ENCODE data around the gene ZNF543. TPM values are rescaled to one million over a fixed set of nuclear protein-coding genes. Genes with fewer than 3 reads are reported as not detected.

The ZNF543 gene
- total RNA-seq, 1 experiment from 2014 or later: 8.4 TPM

DNA sequence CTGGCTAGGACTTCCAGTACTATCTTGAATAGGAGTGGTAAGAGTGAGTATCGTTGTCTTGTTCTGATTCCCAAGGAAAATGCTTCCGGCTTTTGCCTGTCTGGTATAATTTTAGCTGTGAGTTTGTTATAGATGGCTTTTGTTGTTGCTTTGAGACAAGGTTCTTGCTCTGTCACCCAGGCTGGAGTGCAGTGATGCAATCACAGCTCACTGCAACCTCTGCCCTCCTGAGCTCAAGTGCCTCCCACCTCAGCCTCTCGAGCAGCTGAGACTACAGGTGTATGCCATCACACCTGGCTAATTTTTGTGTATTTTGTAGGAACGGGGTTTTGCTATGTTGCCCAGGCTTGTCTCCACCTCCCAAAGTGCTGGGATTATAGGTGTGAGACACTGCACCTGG lies 6.1 kb upstream of the ZNF543 start:
- Histone ChIP-seq H2AK5ac (ENCODE audit: insufficient read length, low read length) (no peak overlapping the region), H3K18ac (ENCODE audit: insufficient read length, low read depth, low read length) (no peak overlapping the region), H3K14ac (ENCODE audit: insufficient read depth, low read length) (no peak overlapping the region), H3K79me2 (ENCODE audit: insufficient read depth, low read length) (no peaks in the 10 kb centered on the region), H3T11ph (ENCODE audit: low read length) (no peak overlapping the region), H3K27me3 (ENCODE audit: insufficient read depth, low read length) (no peaks in the 10 kb centered on the region), H4K8ac (replicated peaks; ENCODE audit: insufficient read length, low read depth, low read length) (no peak overlapping the region), H2BK12ac (ENCODE audit: insufficient read length, low read depth, low read length) (no peak overlapping the region), H2AFZ (ENCODE audit: low read length) (no peak overlapping the region), H4K91ac (ENCODE audit: insufficient read length, low read depth, low read length) (no peak overlapping the region), H3K9ac (ENCODE audit: extremely low read depth, insufficient read length, low read length) (no peak overlapping the region), H2BK5ac (ENCODE audit: insufficient read length, low read length) (no peak overlapping the region), H2BK120ac (ENCODE audit: low read depth, low read length, poor library complexity, severe bottlenecking) (no peak overlapping the region), H3K23me2 (ENCODE audit: insufficient read length, low read depth, low read length, poor library complexity, severe bottlenecking) (no peaks in the 10 kb centered on the region), H3K4me2 (ENCODE audit: insufficient read depth, insufficient read length, low read length) (no peak overlapping the region), H2BK15ac (ENCODE audit: low read depth, low read length) (no peak overlapping the region), H3K4me1 (ENCODE audit: insufficient read depth, low read length) (no peaks in the 10 kb centered on the region), H2BK20ac (ENCODE audit: low read depth, low read length, poor library complexity, severe bottlenecking) (no peak overlapping the region), H4K20me1 (ENCODE audit: control insufficient read depth, insufficient read depth, insufficient read length) (no peaks in the 10 kb centered on the region), H3K23ac (ENCODE audit: insufficient read length, low read depth, low read length) (no peak overlapping the region), H3K4ac (ENCODE audit: low read depth, low read length) (no peak overlapping the region), H3K27ac (ENCODE audit: insufficient read length, low read depth, low read length) (no peak overlapping the region), H3K56ac (ENCODE audit: insufficient read length, low read depth, low read length) (no peak overlapping the region), H3K9me3 (ENCODE audit: control insufficient read depth, low read depth, low read length) (no peaks in the 10 kb centered on the region), H3K79me1 (ENCODE audit: insufficient read depth, low read depth, low read length, poor library complexity, severe bottlenecking) (no peaks in the 10 kb centered on the region), H4K5ac (ENCODE audit: insufficient read length, low read depth, low read length) (no peak overlapping the region)
- H3K4me3 Mint-ChIP-seq: no peak overlapping the region
- no CpG with 5 or more reads among the region's 4 CpGs for WGBS (ENCODE audit: extremely low coverage, insufficient read length, low lambda C conversion rate)
- H3K36me3 Mint-ChIP-seq (ENCODE audit: insufficient read depth in 1 of 3, low read depth in 3 of 3): no peaks in the 10 kb centered on the region
- peaks cover 8 to 12% of the 10 kb centered on the region in 2 experiments for H3K4me1 Mint-ChIP-seq
- no peaks in the 10 kb centered on the region; a peak in 1 of 5 replicates for H3K9me3 Mint-ChIP-seq
- TF ChIP-seq, protein P1, sequence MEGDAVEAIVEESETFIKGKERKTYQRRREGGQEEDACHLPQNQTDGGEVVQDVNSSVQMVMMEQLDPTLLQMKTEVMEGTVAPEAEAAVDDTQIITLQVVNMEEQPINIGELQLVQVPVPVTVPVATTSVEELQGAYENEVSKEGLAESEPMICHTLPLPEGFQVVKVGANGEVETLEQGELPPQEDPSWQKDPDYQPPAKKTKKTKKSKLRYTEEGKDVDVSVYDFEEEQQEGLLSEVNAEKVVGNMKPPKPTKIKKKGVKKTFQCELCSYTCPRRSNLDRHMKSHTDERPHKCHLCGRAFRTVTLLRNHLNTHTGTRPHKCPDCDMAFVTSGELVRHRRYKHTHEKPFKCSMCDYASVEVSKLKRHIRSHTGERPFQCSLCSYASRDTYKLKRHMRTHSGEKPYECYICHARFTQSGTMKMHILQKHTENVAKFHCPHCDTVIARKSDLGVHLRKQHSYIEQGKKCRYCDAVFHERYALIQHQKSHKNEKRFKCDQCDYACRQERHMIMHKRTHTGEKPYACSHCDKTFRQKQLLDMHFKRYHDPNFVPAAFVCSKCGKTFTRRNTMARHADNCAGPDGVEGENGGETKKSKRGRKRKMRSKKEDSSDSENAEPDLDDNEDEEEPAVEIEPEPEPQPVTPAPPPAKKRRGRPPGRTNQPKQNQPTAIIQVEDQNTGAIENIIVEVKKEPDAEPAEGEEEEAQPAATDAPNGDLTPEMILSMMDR (conservative IDR thresholded peaks at IDR 0.05): no peak
- H3K27me3 Mint-ChIP-seq (ENCODE audit: low read depth): peaks cover 44% of the 10 kb centered on the region
- no peak for DNase-seq
- no peak overlapping the region for H3K27ac Mint-ChIP-seq

Measured in H9 (cell line).